H9 (cell line): ENCODE measurements around the gene HOXC11. TPM values are rescaled to one million over a fixed set of nuclear protein-coding genes. Genes with fewer than 3 reads are reported as not detected.
A peak's percentile ranks its signal among the peaks of the same experiment; 100 is the strongest.

ENCODE experiments used
- DNase-seq: peaks from one replicate; pipeline ENCODE4 v3.0.0-alpha.2; 2017
- H2AFZ ChIP-seq: one replicate; pipeline ENCODE4 v1.6.1; 2013; ENCODE audit warnings: mild to moderate bottlenecking, low read length, control low read depth, moderate library complexity
- H2AK5ac ChIP-seq: 2 replicates; pipeline ENCODE4 v1.6.1; 2013; ENCODE audit warnings: low read length, control low read depth, mixed read lengths; ENCODE audit not compliant: insufficient read length
- H2BK120ac ChIP-seq: one replicate; pipeline ENCODE4 v1.6.1; 2013; ENCODE audit warnings: low read depth, mild to moderate bottlenecking, low read length, control low read depth, inconsistent platforms; ENCODE audit not compliant: poor library complexity, severe bottlenecking
- H2BK12ac ChIP-seq: 2 replicates; pipeline ENCODE4 v1.6.1; 2013; ENCODE audit warnings: low read length, control low read depth, mixed read lengths, low read depth; ENCODE audit not compliant: insufficient read length
- H2BK15ac ChIP-seq: 2 replicates; pipeline ENCODE4 v1.6.1; 2013; ENCODE audit warnings: low read depth, low read length, control low read depth
- H2BK20ac ChIP-seq: one replicate; pipeline ENCODE4 v1.6.1; 2013; ENCODE audit warnings: low read depth, mild to moderate bottlenecking, low read length, control low read depth, inconsistent platforms; ENCODE audit not compliant: poor library complexity, severe bottlenecking
- H2BK5ac ChIP-seq: 2 replicates; pipeline ENCODE4 v1.6.1; 2013; ENCODE audit warnings: low read length, control low read depth, mixed read lengths; ENCODE audit not compliant: insufficient read length
- H3K14ac ChIP-seq: 2 replicates; pipeline ENCODE4 v1.6.1; 2013; ENCODE audit warnings: low read length, control low read depth; ENCODE audit not compliant: insufficient read depth
- H3K18ac ChIP-seq: 2 replicates; pipeline ENCODE4 v1.6.1; 2013; ENCODE audit warnings: low read depth, mild to moderate bottlenecking, mixed read lengths, low read length, control low read depth; ENCODE audit not compliant: insufficient read length
- H3K23ac ChIP-seq: 2 replicates; pipeline ENCODE4 v1.6.1; 2013; ENCODE audit warnings: low read length, control low read depth, mixed read lengths, low read depth; ENCODE audit not compliant: insufficient read length
- H3K23me2 ChIP-seq: 2 replicates; pipeline ENCODE4 v1.6.1; 2013; ENCODE audit warnings: low read depth, mild to moderate bottlenecking, mixed read lengths, low read length, control low read depth; ENCODE audit not compliant: insufficient read length, poor library complexity, severe bottlenecking
- H3K27ac ChIP-seq: 2 replicates; pipeline ENCODE4 v1.5.1; 2013; ENCODE audit warnings: low read length, control low read depth, mixed read lengths, low read depth; ENCODE audit not compliant: insufficient read length
- H3K27me3 ChIP-seq: 2 replicates; pipeline ENCODE4 v1.6.1; 2013; ENCODE audit warnings: low read length, control low read depth, inconsistent platforms; ENCODE audit not compliant: insufficient read depth
- H3K4ac ChIP-seq: 2 replicates; pipeline ENCODE4 v1.6.1; 2013; ENCODE audit warnings: low read depth, mild to moderate bottlenecking, control low read depth, inconsistent platforms, low read length, moderate library complexity
- H3K4me1 ChIP-seq: 2 replicates; pipeline ENCODE4 v1.6.1; 2013; ENCODE audit warnings: low read length, control low read depth, inconsistent platforms; ENCODE audit not compliant: insufficient read depth
- H3K4me2 ChIP-seq: 2 replicates; pipeline ENCODE4 v1.6.1; 2013; ENCODE audit warnings: low read length, control low read depth, mixed read lengths; ENCODE audit not compliant: insufficient read length, insufficient read depth
- H3K56ac ChIP-seq: 2 replicates; pipeline ENCODE4 v1.6.1; 2013; ENCODE audit warnings: low read depth, mild to moderate bottlenecking, mixed read lengths, low read length, control low read depth; ENCODE audit not compliant: insufficient read length
- H3K79me1 ChIP-seq: 2 replicates; pipeline ENCODE4 v1.6.1; 2013; ENCODE audit warnings: low read depth, mild to moderate bottlenecking, moderate library complexity, low read length, control low read depth, inconsistent platforms; ENCODE audit not compliant: insufficient read depth, poor library complexity, severe bottlenecking
- H3K79me2 ChIP-seq: 2 replicates; pipeline ENCODE4 v1.6.1; 2013; ENCODE audit warnings: low read length, control low read depth, inconsistent platforms; ENCODE audit not compliant: insufficient read depth
- H3K9ac ChIP-seq: 2 replicates; pipeline ENCODE4 v1.6.1; 2013; ENCODE audit warnings: low read length, control low read depth, mixed read lengths; ENCODE audit not compliant: insufficient read length; ENCODE audit errors: extremely low read depth
- H3K9me3 ChIP-seq: one replicate; pipeline ENCODE4 v1.6.1; 2013; ENCODE audit warnings: low read depth, low read length, inconsistent platforms; ENCODE audit not compliant: control insufficient read depth
- H3T11ph ChIP-seq: one replicate; pipeline ENCODE4 v1.6.1; 2013; ENCODE audit warnings: mild to moderate bottlenecking, low read length, control low read depth, inconsistent platforms
- H4K20me1 ChIP-seq: one replicate; pipeline ENCODE4 v1.6.1; 2013; ENCODE audit not compliant: control insufficient read depth, insufficient read length, insufficient read depth
- H4K5ac ChIP-seq: 2 replicates; pipeline ENCODE4 v1.6.1; 2013; ENCODE audit warnings: low read depth, mild to moderate bottlenecking, mixed read lengths, low read length, control low read depth; ENCODE audit not compliant: insufficient read length
- H4K8ac ChIP-seq: replicated peaks from 2 replicates; pipeline ENCODE4 v1.6.1; 2013; ENCODE audit warnings: low read length, control low read depth, mixed read lengths, low read depth; ENCODE audit not compliant: insufficient read length
- H4K91ac ChIP-seq: 2 replicates; pipeline ENCODE4 v1.6.1; 2013; ENCODE audit warnings: low read depth, mild to moderate bottlenecking, moderate library complexity, mixed read lengths, low read length, control low read depth; ENCODE audit not compliant: insufficient read length
- H3K27ac Mint-ChIP-seq, 3 experiments: 2 replicates in 2 of 3; 3 replicates in 1 of 3; pipeline ENCODE4 v1.8.0; 2020 to 2021; ENCODE audit warnings: mixed read lengths in 3 of 3, mild to moderate bottlenecking in 1 of 3, moderate library complexity in 1 of 3
- H3K27me3 Mint-ChIP-seq: 2 replicates; pipeline ENCODE4 v1.8.0; 2021; ENCODE audit warnings: low read depth, mild to moderate bottlenecking, moderate library complexity, mixed read lengths
- H3K36me3 Mint-ChIP-seq, 3 experiments: 2 replicates in 2 of 3; 3 replicates in 1 of 3; pipeline ENCODE4 v1.8.0; 2020 to 2021; ENCODE audit warnings: low read depth in 3 of 3, mixed read lengths in 3 of 3; ENCODE audit not compliant: insufficient read depth in 1 of 3
- H3K4me1 Mint-ChIP-seq, 2 experiments: 2 replicates each; pipeline ENCODE4 v1.8.0; 2020; ENCODE audit warnings: mixed read lengths in 2 of 2
- H3K4me3 Mint-ChIP-seq, 2 experiments: 2 replicates in 1 of 2; 3 replicates in 1 of 2; pipeline ENCODE4 v1.8.0; 2020 to 2021; ENCODE audit warnings: mild to moderate bottlenecking in 2 of 2, mixed read lengths in 2 of 2, moderate library complexity in 1 of 2
- H3K9me3 Mint-ChIP-seq, 2 experiments: 2 replicates in 1 of 2; 3 replicates in 1 of 2; pipeline ENCODE4 v1.8.0; 2020; ENCODE audit warnings: mild to moderate bottlenecking in 2 of 2, mixed read lengths in 2 of 2, moderate library complexity in 1 of 2
- WGBS: extraction: QIAGEN DNeasy Blood & Tissue Kit; methylation state at CpG from one replicate; pipeline ENCODE4 v1.1.7; 2013; ENCODE audit warnings: missing lambda C conversion rate, low lambda C conversion rate, mixed read lengths; ENCODE audit not compliant: insufficient read length; ENCODE audit errors: extremely low coverage; 5-methylcytosine and 5-hydroxymethylcytosine counted together
- total RNA-seq: library from RNA; stranded (reverse); gene quantifications from 2 replicates; pipeline ENCODE4 v1.2.1, GENCODE V29; 2021
- TF ChIP-seq, protein P1 (sequence below): fragments of 200-600 bp; sonication (generic); conservative IDR thresholded peaks from 3 replicates; pipeline ENCODE4 v1.8.0; 2021; ENCODE audit warnings: antibody characterized with exemption, mild to moderate bottlenecking

The HOXC11 gene
- total RNA-seq, 1 experiment from 2014 or later: not detected

DNA sequence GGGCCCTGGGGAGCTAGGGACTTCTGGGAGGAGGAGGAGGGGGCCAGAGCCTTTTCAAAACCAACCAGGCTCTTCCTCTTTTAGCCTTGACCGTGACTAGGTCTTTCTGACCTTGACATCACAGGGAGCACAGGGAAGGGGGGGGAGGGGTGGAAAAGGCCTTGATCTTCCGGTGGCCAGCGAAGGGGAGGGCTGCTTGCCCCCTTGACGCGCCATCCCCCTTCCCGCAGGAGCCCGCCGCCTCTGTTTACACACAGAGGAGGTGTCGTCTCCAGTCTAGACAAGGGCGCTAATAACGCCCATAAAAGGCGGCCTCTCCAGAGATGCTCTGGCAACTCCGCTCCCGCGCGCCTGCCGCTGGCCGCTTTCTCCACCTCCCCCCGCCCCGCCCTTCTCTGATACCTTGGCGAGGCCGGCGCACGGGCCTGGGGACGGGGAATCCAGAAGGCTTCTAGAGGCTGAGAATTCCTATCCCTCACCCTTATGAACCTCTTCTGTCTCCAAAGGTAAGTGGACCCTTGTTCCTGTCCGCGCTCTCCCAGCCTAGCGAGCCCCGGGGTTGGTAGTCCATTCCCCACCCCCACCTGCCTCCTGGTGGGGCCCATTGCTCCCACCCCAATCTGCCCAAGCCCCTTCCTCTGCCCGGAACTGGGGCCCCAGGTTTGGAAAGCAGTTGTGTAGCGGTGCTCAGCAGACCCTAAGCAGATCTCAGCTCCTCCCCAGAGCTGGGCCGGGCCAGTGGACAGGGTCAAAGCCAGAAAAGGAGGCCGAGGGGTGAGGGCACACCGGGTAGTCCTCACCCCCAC lies 23.1 kb upstream of the HOXC11 start:
- TF ChIP-seq, protein P1, sequence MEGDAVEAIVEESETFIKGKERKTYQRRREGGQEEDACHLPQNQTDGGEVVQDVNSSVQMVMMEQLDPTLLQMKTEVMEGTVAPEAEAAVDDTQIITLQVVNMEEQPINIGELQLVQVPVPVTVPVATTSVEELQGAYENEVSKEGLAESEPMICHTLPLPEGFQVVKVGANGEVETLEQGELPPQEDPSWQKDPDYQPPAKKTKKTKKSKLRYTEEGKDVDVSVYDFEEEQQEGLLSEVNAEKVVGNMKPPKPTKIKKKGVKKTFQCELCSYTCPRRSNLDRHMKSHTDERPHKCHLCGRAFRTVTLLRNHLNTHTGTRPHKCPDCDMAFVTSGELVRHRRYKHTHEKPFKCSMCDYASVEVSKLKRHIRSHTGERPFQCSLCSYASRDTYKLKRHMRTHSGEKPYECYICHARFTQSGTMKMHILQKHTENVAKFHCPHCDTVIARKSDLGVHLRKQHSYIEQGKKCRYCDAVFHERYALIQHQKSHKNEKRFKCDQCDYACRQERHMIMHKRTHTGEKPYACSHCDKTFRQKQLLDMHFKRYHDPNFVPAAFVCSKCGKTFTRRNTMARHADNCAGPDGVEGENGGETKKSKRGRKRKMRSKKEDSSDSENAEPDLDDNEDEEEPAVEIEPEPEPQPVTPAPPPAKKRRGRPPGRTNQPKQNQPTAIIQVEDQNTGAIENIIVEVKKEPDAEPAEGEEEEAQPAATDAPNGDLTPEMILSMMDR: no peak
- no peak overlapping the region for H3K4me3 Mint-ChIP-seq
- Histone ChIP-seq H3K27me3 (peaks cover 99% of the 10 kb centered on the region), H2AFZ (no peak overlapping the region), H3K79me1 (no peaks in the 10 kb centered on the region), H3T11ph (no peak overlapping the region), H3K18ac (no peak overlapping the region), H4K5ac (no peak overlapping the region), H4K20me1 (no peaks in the 10 kb centered on the region), H2BK120ac (no peak overlapping the region), H3K4me2 (no peak overlapping the region), H4K8ac (no peak overlapping the region), H3K23me2 (no peaks in the 10 kb centered on the region), H3K56ac (no peak overlapping the region), H3K9me3 (no peaks in the 10 kb centered on the region), H3K14ac (no peak overlapping the region), H2BK5ac (no peak overlapping the region), H3K79me2 (no peaks in the 10 kb centered on the region), H3K27ac (no peak overlapping the region), H2AK5ac (no peak overlapping the region), H3K9ac (no peak overlapping the region), H2BK20ac (no peak overlapping the region), H3K23ac (no peak overlapping the region), H2BK15ac (no peak overlapping the region), H3K4me1 (no peaks in the 10 kb centered on the region), H4K91ac (no peak overlapping the region), H3K4ac (no peak overlapping the region), H2BK12ac (no peak overlapping the region)
- no peaks in the 10 kb centered on the region for H3K36me3 Mint-ChIP-seq
- no CpG with 5 or more reads among the region's 34 CpGs for WGBS
- peak; percentile 72 for DNase-seq
- H3K9me3 Mint-ChIP-seq: peaks cover 0 to 9% of the 10 kb centered on the region in 2 experiments; a peak in 4 of 5 replicates
- peaks cover 6 to 19% of the 10 kb centered on the region in 2 experiments; a peak in 3 of 4 replicates for H3K4me1 Mint-ChIP-seq
- no peak overlapping the region; a peak in 1 of 7 replicates for H3K27ac Mint-ChIP-seq
- H3K27me3 Mint-ChIP-seq: peaks cover 100% of the 10 kb centered on the region
